KMS-11 (cell line): ENCODE results near the gene HGS.
A peak's percentile ranks its signal among the peaks of the same experiment; 100 is the strongest.

Source experiments
- H2AFZ ChIP-seq: fragments of 200-600 bp; sonication (generic); 2 replicates; pipeline ENCODE4 v1.6.1; 2016; ENCODE audit warnings: antibody characterized with exemption, mixed run types, low read depth
- H3K27ac ChIP-seq: fragments of 200-600 bp; sonication (generic); 2 replicates; pipeline ENCODE4 v1.6.1; 2016; ENCODE audit warnings: mild to moderate bottlenecking, mixed run types
- H3K27me3 ChIP-seq: fragments of 200-600 bp; sonication (generic); 2 replicates; pipeline ENCODE4 v1.6.1; 2017; ENCODE audit warnings: mild to moderate bottlenecking, low read depth, mixed run types, moderate library complexity; ENCODE audit not compliant: insufficient read depth
- H3K36me3 ChIP-seq: fragments of 200-600 bp; sonication (generic); 2 replicates; pipeline ENCODE4 v1.6.1; 2017; ENCODE audit warnings: mild to moderate bottlenecking, mixed run types; ENCODE audit not compliant: insufficient read depth
- H3K4me1 ChIP-seq: fragments of 200-600 bp; sonication (generic); 2 replicates; pipeline ENCODE4 v1.6.1; 2016; ENCODE audit warnings: mild to moderate bottlenecking, low read depth, mixed run types; ENCODE audit not compliant: poor library complexity, severe bottlenecking
- H3K4me2 ChIP-seq: fragments of 200-600 bp; sonication (generic); 2 replicates; pipeline ENCODE4 v1.7.0; 2016; ENCODE audit warnings: mild to moderate bottlenecking, mixed run types
- H3K4me3 ChIP-seq: fragments of 200-600 bp; sonication (generic); IDR thresholded peaks from 2 replicates; pipeline ENCODE4 v1.6.1; 2017; ENCODE audit warnings: low read depth, low read length, mixed read lengths; ENCODE audit not compliant: insufficient read depth
- H3K79me2 ChIP-seq: fragments of 200-600 bp; sonication (generic); 2 replicates; pipeline ENCODE4 v1.6.1; 2016; ENCODE audit warnings: low read depth, mixed run types; ENCODE audit not compliant: insufficient read depth
- H3K9ac ChIP-seq: fragments of 200-600 bp; sonication (generic); 2 replicates; pipeline ENCODE4 v1.6.1; 2016; ENCODE audit warnings: mild to moderate bottlenecking, mixed run types
- H4K20me1 ChIP-seq: fragments of 200-600 bp; sonication (generic); 2 replicates; pipeline ENCODE4 v1.6.1; 2016; ENCODE audit warnings: mild to moderate bottlenecking, mixed run types; ENCODE audit not compliant: insufficient read depth
- CTCF ChIP-seq: fragments of 200-600 bp; sonication (generic); conservative IDR thresholded peaks from 2 replicates; pipeline ENCODE4 v1.6.1; 2017; ENCODE audit warnings: low read depth, mild to moderate bottlenecking, antibody characterized with exemption, low read length, moderate library complexity, mixed read lengths

HGS gene

GRCh38 chr17:81697261-81698044 lies 13.6 kb downstream of the HGS start:
- Histone ChIP-seq H3K4me2 (no peak overlapping the region), H3K9ac (no peak overlapping the region), H3K36me3 (no peaks in the 10 kb centered on the region; the same call in 1 of the 2 replicates), H4K20me1 (no peaks in the 10 kb centered on the region), H3K79me2 (peaks cover 30% of the 10 kb centered on the region), H3K27ac (no peak overlapping the region), H3K4me1 (peaks cover 17% of the 10 kb centered on the region), H3K4me3 (no peak overlapping the region), H3K27me3 (no peaks in the 10 kb centered on the region), H2AFZ (no peak overlapping the region)
- TF ChIP-seq CTCF, result no peak

- Histone ChIP-seq H3K36me3 (no peaks in the 10 kb centered on the region; the same call in 1 of the 2 replicates), H3K4me2 (peak overlapping the region; percentile 98; the same call in 1 of the 2 replicates), H3K4me1 (peaks cover 30% of the 10 kb centered on the region), H4K20me1 (no peaks in the 10 kb centered on the region), H3K27me3 (no peaks in the 10 kb centered on the region), H3K79me2 (peaks cover 61% of the 10 kb centered on the region), H2AFZ (no peak overlapping the region), H3K27ac (no peak overlapping the region), H3K4me3 (no peak overlapping the region), H3K9ac (no peak overlapping the region; the same call in 1 of the 2 replicates)
- no peak for TF ChIP-seq CTCF
Measured at GRCh38 chr17:81700353-81701287, 16.8 kb downstream of the HGS start.

- H3K79me2 ChIP-seq, result peaks cover 70% of the 10 kb centered on the region
- H3K4me3 ChIP-seq, result no peak overlapping the region
- peak overlapping the region; percentile 81; the same call in 1 of the 2 replicates for H3K27ac ChIP-seq
- TF ChIP-seq CTCF, result peak; percentile 29; the same call in 1 of the 2 replicates
- no peak overlapping the region for H2AFZ ChIP-seq
- H3K36me3 ChIP-seq, result no peaks in the 10 kb centered on the region
- peak overlapping the region; percentile 98 for H3K4me2 ChIP-seq
- H3K4me1 ChIP-seq, result peaks cover 30% of the 10 kb centered on the region
- no peaks in the 10 kb centered on the region for H3K27me3 ChIP-seq
- H4K20me1 ChIP-seq, result no peaks in the 10 kb centered on the region
- H3K9ac ChIP-seq, result peak overlapping the region; percentile 95; the same call in 1 of the 2 replicates
Measured at GRCh38 chr17:81701288-81702071, 17.7 kb downstream of the HGS start.
